ENCODE data around the gene RGSL1. TPM values are rescaled to one million over a fixed set of nuclear protein-coding genes. Genes with fewer than 3 reads are reported as not detected.

RGSL1 gene
- total RNA-seq, 1 experiment from 2014 or later: not detected

DNA sequence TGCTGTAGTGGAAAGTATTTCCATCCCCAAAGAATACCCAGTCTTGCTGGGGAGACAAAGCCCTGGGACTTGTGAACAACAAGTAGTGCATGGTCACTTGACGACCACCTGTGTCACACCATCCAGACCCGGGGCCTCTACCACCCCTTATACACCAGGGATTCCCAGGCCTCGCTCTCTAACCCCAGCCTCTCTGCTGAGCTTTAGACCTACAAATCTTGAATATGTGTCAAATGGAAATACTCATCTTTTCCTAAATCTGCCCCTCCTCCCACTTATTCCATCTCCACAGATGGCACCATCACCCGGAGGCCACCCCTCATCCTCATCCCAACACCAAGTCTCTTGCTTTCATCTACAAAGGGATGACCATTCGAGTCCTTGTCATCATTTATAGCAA, 140.0 kb downstream of the RGSL1 start:
- peaks cover 8% of the 10 kb centered on the region for H3K4me1 ChIP-seq (replicated peaks)
- no peak overlapping the region for H3K27ac ChIP-seq
- H3K27me3 ChIP-seq (replicated peaks): no peaks in the 10 kb centered on the region
- no peak for DNase-seq (ENCODE audit: low read depth in 1 of 2, low spot score in 2 of 2)
- H3K4me3 ChIP-seq: no peak overlapping the region
- H3K36me3 ChIP-seq: no peaks in the 10 kb centered on the region
- H3K9me3 ChIP-seq (replicated peaks): no peaks in the 10 kb centered on the region

DNA sequence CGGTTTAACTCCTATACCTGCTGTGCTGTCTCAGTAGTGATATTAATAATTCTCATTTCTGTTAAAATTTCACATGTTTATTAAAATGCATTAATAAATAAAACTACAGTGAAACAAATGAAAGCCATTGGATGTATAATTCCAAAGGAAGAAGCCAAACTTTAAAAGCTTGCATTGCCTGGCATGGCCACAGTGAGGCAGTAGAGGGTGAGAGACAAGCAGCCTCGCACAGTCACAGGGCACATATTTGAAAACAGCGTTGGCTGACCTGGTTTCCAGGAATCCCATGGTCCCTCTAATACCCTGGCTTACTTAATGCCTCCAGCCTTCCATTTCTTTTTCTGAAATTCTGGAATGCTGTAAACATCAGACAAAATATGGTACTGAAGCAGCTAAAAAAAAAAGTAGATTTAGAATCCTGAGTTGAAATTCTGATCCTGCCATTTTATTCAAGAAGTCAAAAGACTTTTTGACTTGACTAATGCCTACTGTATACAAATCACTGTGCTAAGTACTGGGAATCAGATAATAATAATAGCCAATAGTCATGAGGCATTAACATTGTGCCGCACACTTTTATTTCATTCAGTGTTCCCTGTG, 145.8 kb downstream of the RGSL1 start:
- Histone ChIP-seq H3K27ac (no peak overlapping the region), H3K4me3 (no peak overlapping the region), H3K9me3 (replicated peaks) (no peaks in the 10 kb centered on the region), H3K4me1 (replicated peaks) (no peaks in the 10 kb centered on the region), H3K27me3 (replicated peaks) (no peaks in the 10 kb centered on the region), H3K36me3 (peaks cover 17% of the 10 kb centered on the region)
- DNase-seq (ENCODE audit: low read depth in 1 of 2, low spot score in 2 of 2): peak in 1 of 2 experiments; percentile 65

DNA sequence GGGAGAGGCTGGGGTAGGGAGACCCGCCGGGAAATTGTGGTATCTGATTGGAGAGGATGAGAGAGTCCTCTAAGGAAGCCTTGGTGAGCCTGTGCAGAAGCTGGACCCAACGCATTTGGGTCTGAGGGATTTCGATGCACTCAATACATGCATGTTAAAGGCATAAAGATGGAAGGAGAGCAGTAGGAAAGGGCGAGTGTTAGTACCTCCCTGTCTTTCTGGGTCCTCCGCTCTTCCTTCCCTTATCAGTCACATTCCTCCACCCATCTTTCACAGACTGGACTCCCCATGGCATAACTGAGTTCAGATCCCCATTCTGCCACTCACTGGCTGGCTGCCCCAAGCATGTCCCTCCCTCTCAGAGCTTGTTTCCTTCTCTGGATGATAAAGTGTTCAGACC, 147.0 kb downstream of the RGSL1 start:
- no peak for DNase-seq (ENCODE audit: low read depth in 1 of 2, low spot score in 2 of 2)
- Histone ChIP-seq H3K4me3 (no peak overlapping the region), H3K9me3 (replicated peaks) (no peaks in the 10 kb centered on the region), H3K36me3 (peaks cover 29% of the 10 kb centered on the region), H3K4me1 (replicated peaks) (peaks cover 5% of the 10 kb centered on the region), H3K27me3 (replicated peaks) (no peaks in the 10 kb centered on the region), H3K27ac (no peak overlapping the region)

DNA sequence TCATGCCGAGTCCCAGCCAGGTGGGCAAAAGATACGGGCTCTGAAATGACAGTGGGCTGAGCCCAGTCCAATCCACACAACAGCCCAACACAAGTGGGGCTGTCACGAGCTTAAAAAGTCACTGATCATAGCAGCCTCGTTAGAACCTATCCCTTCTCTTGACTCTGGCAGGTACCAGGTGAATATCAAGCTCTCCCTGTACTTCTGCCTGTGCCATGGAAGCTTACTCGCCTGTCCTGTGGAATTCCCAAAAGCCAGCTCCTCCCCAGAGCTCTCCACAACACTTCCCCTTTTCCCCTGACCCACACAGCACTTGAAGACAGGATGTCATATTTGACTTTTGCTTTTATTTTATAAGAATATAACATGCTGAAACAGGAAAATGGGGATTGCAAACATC, 148.3 kb downstream of the RGSL1 start:
- no peaks in the 10 kb centered on the region for H3K9me3 ChIP-seq (replicated peaks)
- H3K27ac ChIP-seq: no peak overlapping the region
- H3K36me3 ChIP-seq: peaks cover 37% of the 10 kb centered on the region
- H3K4me1 ChIP-seq (replicated peaks): peaks cover 15% of the 10 kb centered on the region
- H3K4me3 ChIP-seq: no peak overlapping the region
- no peak for DNase-seq (ENCODE audit: low read depth in 1 of 2, low spot score in 2 of 2)
- H3K27me3 ChIP-seq (replicated peaks): no peaks in the 10 kb centered on the region

DNA sequence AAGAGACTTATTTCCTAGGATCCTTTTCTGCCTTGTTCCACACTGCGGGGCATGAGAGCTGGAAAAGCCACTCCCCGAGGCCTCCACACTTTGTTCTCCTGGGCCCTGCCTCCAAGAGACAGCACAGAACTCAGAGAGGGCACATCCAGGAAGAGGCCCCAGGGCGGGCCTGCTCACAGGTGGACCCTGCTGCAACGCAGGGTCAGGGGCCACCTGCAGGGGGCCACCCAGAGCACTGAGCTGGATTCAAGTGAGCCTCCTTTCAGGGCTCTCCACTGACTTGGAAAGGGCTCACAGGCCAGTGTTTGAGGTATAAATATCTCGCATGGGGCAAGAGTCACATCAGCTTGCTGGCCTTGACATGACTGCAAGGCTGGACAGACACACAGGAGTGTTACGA, 149.4 kb downstream of the RGSL1 start:
- Histone ChIP-seq H3K9me3 (replicated peaks) (no peaks in the 10 kb centered on the region), H3K27me3 (replicated peaks) (no peaks in the 10 kb centered on the region), H3K4me3 (no peak overlapping the region), H3K36me3 (peaks cover 37% of the 10 kb centered on the region), H3K4me1 (replicated peaks) (peaks cover 25% of the 10 kb centered on the region), H3K27ac (no peak overlapping the region)
- no peak for DNase-seq (ENCODE audit: low read depth in 1 of 2, low spot score in 2 of 2)

DNA sequence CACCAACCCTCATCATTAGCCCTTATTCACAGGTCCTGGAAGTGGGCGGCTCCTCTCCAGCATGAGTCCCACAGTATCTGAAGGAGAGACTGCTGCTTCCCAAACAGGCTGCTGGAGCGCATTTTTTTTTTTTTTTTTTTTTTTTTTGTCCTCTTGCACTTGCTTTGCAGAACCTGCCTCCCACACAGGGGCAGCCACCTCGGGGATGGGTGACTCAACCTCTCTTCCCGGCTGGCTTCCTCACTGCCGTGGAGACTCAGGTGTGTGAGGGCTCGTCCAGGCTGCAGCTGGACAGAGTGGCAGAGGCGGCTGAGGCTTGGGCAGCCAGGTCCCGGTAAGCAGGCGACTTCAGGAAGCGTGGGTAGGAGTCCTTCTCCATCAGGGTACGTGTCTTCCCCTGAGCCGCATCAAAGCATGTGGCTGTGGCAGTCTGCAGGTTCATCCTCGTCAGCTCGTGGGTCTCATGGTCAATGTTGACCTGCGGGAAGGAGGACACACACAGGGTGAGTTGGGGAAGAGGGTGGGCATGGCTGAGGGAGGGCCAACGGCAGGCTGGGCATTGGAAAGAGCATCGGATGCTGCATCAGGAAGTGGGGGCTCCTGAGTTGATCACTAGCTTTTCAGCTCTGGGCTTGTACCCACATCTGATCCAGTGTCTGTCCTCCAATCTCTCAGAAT, 150.2 kb downstream of the RGSL1 start:
- DNase-seq (ENCODE audit: low read depth in 1 of 2, low spot score in 2 of 2): no peak
- Histone ChIP-seq H3K36me3 (peaks cover 37% of the 10 kb centered on the region), H3K27ac (no peak overlapping the region), H3K4me1 (replicated peaks) (peaks cover 30% of the 10 kb centered on the region), H3K27me3 (replicated peaks) (no peaks in the 10 kb centered on the region), H3K4me3 (no peak overlapping the region), H3K9me3 (replicated peaks) (no peaks in the 10 kb centered on the region)

DNA sequence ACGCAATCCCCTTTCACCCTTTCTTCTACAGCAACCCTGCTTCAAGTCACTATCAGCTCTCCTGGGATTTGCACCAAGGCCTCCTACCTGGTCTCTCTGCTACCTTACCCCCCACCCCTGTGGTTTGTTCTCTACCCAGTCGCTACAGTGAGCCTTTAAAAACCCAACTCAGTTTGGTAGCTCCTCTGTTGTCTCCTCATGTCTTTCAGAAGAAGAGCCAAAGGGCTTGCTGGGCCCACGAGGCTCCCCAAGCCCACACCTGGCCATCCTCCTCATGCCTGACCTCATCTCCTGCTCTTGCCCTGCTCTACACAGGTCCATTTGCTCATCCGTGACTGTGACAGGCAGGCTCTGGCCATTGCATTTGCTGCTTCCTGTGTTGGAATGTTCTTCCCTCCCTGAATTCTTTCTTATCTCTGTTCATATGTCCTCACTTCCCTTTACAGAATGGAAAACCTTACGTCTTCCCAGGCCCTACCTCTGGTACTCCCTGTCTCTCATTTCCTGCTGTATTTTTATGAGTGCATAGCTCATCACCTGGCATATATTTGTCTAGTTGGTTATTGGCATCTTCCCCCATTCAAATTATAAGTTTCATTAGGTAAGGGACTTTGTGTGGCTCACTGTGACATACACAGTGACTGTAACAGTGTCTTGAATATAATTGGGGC, 150.9 kb downstream of the RGSL1 start:
- no peak for DNase-seq (ENCODE audit: low read depth in 1 of 2, low spot score in 2 of 2)
- Histone ChIP-seq H3K36me3 (peaks cover 37% of the 10 kb centered on the region), H3K4me3 (no peak overlapping the region), H3K9me3 (replicated peaks) (no peaks in the 10 kb centered on the region), H3K27me3 (replicated peaks) (no peaks in the 10 kb centered on the region), H3K27ac (no peak overlapping the region), H3K4me1 (replicated peaks) (peaks cover 30% of the 10 kb centered on the region)

DNA sequence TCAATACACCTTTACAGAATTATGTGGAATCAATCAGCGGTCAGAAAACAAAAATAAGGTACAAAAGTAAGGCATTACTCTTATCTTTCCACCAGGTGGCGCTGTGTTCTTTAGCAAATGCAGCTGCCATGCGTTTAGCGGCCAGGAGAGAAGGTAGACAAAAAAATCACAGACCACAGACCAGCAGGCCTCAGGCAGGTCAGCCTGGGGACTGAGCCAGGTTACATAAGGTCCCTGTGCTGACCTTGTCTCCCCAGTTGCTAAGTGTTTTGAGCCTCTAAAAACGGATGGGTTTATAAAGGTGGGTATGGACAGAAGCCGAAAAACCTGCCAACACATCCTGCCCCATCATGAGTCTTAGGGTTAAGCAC, 151.5 kb downstream of the RGSL1 start:
- Histone ChIP-seq H3K27me3 (replicated peaks) (no peaks in the 10 kb centered on the region), H3K27ac (no peak overlapping the region), H3K36me3 (peaks cover 37% of the 10 kb centered on the region), H3K9me3 (replicated peaks) (no peaks in the 10 kb centered on the region), H3K4me1 (replicated peaks) (peaks cover 30% of the 10 kb centered on the region), H3K4me3 (no peak overlapping the region)
- DNase-seq (ENCODE audit: low read depth in 1 of 2, low spot score in 2 of 2): peak; percentile 56 to 68

DNA sequence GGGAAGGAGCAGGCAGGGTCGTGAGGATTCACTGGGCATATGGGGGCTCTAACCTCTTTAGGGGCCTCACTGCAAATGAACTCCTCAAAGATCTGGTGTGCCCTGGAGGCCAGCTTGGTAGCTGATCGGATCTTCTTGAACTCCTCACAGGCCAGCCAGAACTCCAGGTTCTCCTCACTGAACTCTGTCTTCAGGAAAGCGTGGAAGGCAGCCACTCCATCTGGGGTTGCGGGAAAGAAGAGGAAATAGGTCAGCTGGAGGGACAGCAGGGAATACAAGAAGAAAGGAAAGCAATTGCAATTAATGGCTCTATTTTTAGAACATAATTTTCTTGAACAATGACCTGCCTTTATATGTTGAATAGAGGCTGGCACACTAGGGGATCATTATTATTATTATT, 152.0 kb downstream of the RGSL1 start:
- no peak for DNase-seq (ENCODE audit: low read depth in 1 of 2, low spot score in 2 of 2)
- Histone ChIP-seq H3K4me3 (no peak overlapping the region), H3K9me3 (replicated peaks) (no peaks in the 10 kb centered on the region), H3K27ac (no peak overlapping the region), H3K4me1 (replicated peaks) (peaks cover 30% of the 10 kb centered on the region), H3K36me3 (peaks cover 37% of the 10 kb centered on the region), H3K27me3 (replicated peaks) (no peaks in the 10 kb centered on the region)

DNA sequence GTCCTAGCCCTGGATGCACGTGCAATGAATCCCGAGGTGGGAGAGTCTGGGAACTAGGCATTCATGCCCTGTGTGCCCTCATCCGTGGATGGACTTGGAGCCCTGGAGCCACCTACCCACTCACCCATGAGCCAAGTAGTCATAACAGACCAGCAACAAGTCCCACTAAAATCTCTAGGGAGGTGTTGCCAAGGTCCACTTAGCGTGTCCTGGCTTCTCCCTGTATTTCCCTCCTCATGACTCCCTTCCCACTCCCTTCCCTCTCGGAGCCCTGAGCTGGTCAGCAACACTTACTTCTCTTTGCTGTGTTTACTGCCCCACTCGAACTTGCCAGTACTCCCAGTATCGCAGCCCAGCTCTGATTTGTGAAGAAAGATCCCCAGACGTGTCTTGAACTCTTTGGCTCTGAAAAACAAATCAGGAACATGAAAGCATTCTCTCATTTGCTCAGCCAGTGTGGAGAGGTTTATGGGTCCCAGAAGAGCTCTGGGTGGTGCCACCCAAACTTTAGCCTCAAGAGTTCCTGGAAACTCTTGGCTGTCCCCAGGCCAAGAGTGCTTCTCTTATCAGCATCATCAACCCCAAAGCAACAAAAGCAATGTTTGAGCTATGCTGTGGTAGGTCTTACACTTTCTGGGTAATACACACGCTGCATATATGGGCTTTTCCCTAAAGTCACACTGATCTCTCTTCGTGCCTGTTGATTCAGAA, 153.1 kb downstream of the RGSL1 start:
- Histone ChIP-seq H3K36me3 (peaks cover 37% of the 10 kb centered on the region), H3K27me3 (replicated peaks) (no peaks in the 10 kb centered on the region), H3K4me3 (peak overlapping the region; percentile 45), H3K9me3 (replicated peaks) (no peaks in the 10 kb centered on the region), H3K27ac (peak overlapping the region; percentile 13; the same call in 1 of the 2 replicates), H3K4me1 (replicated peaks) (peaks cover 33% of the 10 kb centered on the region)
- DNase-seq (ENCODE audit: low read depth in 1 of 2, low spot score in 2 of 2): peak in 1 of 2 experiments; percentile 67

DNA sequence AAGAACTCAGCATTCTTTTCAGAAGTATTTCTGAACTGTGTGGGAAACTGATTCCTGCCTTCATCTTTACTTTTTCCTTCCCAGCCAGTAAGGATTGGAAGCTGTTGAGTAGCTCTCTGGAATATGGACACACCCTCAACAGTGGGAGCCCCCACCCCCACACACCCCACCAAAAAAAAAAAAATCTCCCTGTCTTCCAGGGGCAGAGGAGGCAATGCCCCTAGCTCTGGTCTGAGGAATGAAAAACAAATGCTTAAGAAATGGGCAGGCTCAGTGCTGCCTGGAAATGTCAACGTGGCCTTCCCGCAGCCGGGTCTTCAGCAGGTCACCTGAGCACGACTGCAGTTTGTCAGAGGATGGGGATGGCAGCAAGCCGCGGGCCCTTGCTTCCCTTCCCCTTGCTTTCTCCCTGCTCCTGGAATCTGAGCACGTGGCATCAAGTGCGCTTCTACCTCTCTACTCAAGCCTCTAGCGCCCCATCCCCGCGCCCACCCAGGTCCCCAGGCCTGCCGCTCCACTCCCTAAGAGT, 153.8 kb downstream of the RGSL1 start:
- no peaks in the 10 kb centered on the region for H3K9me3 ChIP-seq (replicated peaks)
- peak overlapping the region; percentile 45 for H3K4me3 ChIP-seq
- peaks cover 39% of the 10 kb centered on the region for H3K4me1 ChIP-seq (replicated peaks)
- peaks cover 37% of the 10 kb centered on the region for H3K36me3 ChIP-seq
- H3K27me3 ChIP-seq (replicated peaks): no peaks in the 10 kb centered on the region
- no peak for DNase-seq (ENCODE audit: low read depth in 1 of 2, low spot score in 2 of 2)
- peak overlapping the region; percentile 13; the same call in 1 of the 2 replicates for H3K27ac ChIP-seq

DNA sequence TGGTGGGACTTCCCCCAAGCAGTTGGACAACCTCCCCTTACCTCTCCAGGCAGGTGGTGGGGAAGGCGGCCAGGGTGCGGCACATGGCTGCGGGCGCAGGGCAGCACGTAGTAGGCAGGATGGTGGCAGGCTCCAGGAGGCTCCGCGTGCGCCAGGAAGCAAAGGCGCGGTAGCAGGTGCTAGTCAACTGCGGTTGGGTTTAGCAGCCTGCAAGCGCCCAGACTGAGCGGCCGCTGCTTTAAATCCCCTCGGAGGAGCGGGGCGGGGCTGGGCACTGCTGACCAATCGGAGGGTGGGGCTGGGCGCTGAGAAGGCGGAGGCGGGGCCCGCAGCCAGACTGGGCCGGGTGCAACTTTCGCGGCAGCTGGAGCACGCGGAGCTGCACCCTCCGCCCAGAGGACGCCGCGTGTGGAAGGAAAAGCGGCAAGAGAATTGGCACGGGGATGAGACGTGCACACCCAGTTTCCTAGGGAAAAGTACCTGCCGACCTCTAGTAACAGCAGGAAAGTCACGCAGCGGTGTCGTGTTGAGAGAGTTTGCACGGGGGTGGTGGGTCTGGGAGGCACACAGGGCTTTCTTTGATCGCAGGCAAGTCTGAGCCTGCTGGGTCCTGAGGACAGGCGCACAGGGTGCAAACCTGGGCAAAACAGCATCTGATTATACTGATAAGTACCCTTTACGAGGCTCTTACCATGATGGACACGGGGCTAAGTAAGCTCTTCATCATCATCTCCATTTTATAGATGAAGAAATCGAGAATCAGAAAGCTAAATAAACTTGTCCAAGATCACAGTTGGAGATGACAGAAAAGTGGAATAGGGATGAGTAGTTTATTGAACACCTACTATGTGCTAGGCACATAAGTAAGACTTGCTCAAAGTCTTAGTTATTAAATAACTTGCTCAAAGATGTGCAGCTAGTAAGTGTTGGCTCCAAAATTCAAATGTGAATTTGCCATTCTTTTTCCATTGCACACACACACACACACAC, 154.5 kb downstream of the RGSL1 start, which contains the start of gene RGS16:
RGS16 (minus strand) TSS at position 215 of the 990 bp plus-strand sequence; CDS start at position 85, 130 bp downstream.
- H3K36me3 ChIP-seq: peaks cover 30% of the 10 kb centered on the region
- H3K9me3 ChIP-seq (replicated peaks): no peaks in the 10 kb centered on the region
- peak within 1 kb of the TSS; percentile 13; the same call in 1 of the 2 replicates for H3K27ac ChIP-seq
- DNase-seq (ENCODE audit: low read depth in 1 of 2, low spot score in 2 of 2): peak; percentile 64 to 90
- H3K4me3 ChIP-seq: peak within 1 kb of the TSS; percentile 45
- H3K27me3 ChIP-seq (replicated peaks): no peaks in the 10 kb centered on the region
- peaks cover 47% of the 10 kb centered on the region for H3K4me1 ChIP-seq (replicated peaks)
